Measurements from ENCODE around the gene SLC30A9.

- no peak for TF ChIP-seq EZH2phosphoT487 (IDR thresholded peaks at IDR 0.05; ENCODE audit: low read length)
- TF ChIP-seq CTCF (IDR thresholded peaks at IDR 0.05; ENCODE audit: low read length) = no peak
These were observed 5.2 kb upstream of the SLC30A9 start for GRCh38 chr4:41985151-41985550.

Measured in MM.1S (cell line).